GM21423 (cell line): ENCODE data around the gene TNK2.
"Not testable (repeated sequence)": the region's sequence is repeated elsewhere in the genome, so short reads cannot be mapped to it uniquely, and the experiment has no call there.

Source experiments
- ATAC-seq: cut with Tn5 transposase; IDR thresholded peaks from one replicate; pipeline ENCODE4 v1.9.1; 2021; ENCODE audit warnings: mild to moderate bottlenecking, moderate library complexity; ENCODE audit not compliant: unreplicated experiment

Gene TNK2

DNA sequence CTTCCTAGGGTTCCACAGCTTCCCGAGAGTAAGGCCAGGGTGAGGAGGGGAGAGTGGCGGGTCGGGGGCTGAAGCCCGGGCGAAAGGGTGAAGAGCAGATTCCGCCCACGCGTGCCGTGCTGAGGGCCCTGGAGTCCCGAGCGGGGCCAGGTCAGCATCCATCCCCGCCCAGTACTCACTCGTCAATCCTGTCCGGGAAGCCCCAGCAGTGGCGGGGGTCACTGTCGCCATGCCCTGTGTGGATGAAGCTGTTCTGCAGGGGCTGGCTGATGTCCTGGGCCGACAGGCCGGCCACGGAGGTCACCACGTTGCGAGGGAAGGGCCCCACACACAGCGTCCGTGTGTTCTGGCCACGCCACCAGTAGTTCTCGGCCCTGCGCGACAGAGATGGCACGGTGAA is 36.3 kb downstream of the TNK2 start:
- ATAC-seq: no peak

DNA sequence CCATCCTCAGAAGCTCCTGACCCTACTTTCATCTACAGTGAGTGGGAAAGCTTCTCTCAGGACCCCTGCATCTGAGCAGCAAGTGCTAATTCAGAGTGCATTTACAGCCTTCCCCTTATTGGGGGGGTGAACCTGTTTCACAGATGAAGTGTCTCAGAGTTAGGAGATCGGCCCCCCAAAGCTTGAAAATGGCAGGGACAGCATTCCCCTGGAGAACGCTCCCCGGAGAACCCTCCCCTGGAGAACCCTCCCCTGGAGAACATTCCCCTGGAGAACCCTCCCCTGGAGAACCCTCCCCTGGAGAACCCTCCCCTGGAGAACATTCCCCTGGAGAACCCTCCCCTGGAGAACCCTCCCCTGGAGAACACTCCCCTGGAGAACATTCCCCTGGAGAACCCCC is 36.7 kb downstream of the TNK2 start:
- not testable (repeated sequence) for ATAC-seq

- no peak for ATAC-seq
Measured at GRCh38 chr3:195870937-195871336, 37.4 kb downstream of the TNK2 start.

GRCh38 chr3:195870442-195870841 is 37.9 kb downstream of the TNK2 start:
- no peak for ATAC-seq

- no peak for ATAC-seq
Measured at GRCh38 chr3:195869413-195870001, 38.8 kb downstream of the TNK2 start.

- no peak for ATAC-seq
Measured at GRCh38 chr3:195868866-195869412, 39.4 kb downstream of the TNK2 start.

DNA sequence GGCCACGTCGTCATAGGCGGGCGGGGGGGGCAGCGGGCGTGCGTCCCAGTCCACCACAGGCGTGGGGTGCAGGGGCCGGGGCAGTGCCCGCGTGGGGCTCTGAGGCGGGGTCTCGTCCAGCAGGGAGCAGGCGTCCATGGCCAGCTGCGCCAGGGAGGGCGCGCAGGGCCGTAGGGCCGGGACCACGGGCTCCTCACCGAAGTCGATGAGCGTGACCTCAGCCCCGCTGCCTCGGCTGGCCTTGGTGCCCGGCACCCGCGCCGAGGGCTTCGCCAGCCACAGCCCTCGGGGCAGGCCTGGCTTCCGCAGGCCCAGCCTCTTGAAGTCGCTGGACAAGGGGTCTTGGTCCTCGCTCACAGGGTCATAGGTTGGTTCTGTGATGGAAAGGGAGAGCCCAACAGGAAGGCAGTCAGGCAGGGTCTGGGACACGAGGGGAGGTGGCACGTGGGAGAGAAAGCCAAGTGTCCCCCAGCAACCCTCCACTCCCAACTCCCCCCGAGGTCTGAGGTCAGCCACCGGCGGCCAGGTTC is 40.0 kb downstream of the TNK2 start:
- ATAC-seq: no peak

- no peak for ATAC-seq
Measured at GRCh38 chr3:195867631-195868335, 40.6 kb downstream of the TNK2 start.

GRCh38 chr3:195866686-195867511 is 41.5 kb downstream of the TNK2 start:
- no peak for ATAC-seq

DNA sequence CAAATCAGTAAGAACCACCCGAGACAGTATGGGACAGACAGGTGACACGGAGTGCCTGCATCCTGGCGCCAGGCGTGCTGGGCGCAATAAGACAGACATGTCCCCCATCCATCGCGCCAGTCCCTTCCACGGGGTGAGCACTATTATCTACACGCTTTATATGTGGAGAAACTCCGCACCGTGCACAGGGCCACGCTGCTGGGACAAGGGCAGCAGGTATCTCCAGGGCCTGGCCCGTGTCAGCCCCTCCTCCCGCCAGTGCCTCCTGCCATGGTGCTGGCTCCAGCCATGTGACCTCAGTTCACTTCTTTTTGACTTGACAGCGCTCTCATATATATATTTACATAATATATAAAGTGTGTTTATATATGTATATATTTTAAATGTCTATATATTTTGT is 42.6 kb downstream of the TNK2 start:
- no peak for ATAC-seq

- ATAC-seq: no peak
Measured at GRCh38 chr3:195863121-195864061, 45.0 kb downstream of the TNK2 start.

GRCh38 chr3:195862318-195862717 is 46.0 kb downstream of the TNK2 start:
- not testable (repeated sequence) for ATAC-seq

GRCh38 chr3:195860456-195860855 is 47.9 kb downstream of the TNK2 start:
- ATAC-seq: no peak

GRCh38 chr3:195859846-195860411 is 48.4 kb downstream of the TNK2 start:
- ATAC-seq: no peak

DNA sequence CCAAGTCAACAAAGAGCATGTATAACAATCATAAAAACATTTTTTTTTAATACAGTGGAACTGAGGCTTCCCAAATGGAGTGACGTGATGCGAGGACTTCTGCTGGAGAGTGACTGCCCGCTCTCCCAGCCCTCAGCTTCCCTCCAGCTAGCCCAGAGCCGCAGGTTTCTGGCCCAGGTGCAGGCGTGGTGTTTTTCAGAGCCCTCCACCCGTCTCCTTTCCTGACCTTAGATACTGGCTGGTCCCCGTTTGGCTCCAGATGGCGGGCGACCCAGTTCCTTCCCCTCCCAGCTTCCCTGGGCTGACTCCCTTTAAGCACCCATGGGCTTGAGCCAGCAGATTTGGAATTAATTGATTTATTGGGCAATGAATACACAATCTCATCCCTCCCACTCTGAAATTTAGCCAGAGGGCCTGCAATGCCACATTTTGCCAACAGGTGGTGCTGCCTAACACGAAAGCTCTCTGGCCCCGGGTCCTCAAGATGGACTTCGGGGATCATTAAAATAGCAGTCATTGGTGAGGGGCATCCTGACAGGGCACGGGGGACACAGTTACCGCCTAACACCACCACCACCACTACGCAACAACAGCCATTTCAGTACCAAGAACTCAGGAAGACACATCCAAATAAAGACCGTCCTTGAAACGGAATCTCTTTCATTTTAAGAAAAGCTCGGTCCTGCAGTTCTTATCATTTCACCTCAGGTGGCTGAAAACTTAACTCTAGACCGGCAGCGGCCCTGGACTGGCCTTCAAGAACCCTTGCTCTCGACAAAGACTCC is 49.1 kb downstream of the TNK2 start:
- ATAC-seq: no peak

GRCh38 chr3:195856410-195857084 is 51.8 kb downstream of the TNK2 start:
- ATAC-seq: no peak

- ATAC-seq: no peak
Measured at GRCh38 chr3:195855471-195856409, 52.6 kb downstream of the TNK2 start.
